Measurements from ENCODE around the gene LDAH. TPM values are rescaled to one million over a fixed set of nuclear protein-coding genes. Genes with fewer than 3 reads are reported as not detected.

Gene LDAH
- total and polyA plus RNA-seq, 2 experiments from 2014 or later, result 12.1 to 37.5 TPM

DNA sequence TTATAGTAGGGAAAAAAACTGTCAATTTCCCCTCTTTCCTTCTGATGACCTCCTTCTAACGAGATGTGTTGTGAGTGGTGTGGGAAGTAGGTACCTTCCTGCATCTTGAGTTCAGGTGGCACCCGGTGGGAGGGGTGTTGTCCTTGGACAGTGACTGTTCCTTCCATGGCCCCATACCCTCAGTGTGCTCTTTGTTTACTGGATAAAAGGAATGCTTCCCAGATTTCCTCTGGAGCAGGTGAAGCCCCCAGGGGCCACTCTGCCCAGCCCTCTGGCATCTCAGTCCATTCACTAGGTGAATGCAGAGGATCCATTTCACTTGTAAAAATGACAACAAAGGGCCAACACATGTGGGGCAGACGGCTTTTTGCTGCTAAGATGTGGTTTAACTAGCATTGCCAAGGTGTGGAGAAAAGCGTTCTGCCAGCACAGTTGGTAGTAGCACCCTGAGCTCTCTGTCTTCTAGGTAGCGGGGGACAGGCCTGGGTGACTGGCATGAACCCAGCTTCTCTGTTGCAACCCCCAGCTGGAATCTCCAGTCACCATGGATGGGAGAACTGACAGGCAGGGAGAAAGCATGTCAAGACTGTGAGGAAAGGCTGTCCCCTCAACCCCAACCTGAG, 149.1 kb downstream of the LDAH start:
- no peak overlapping the region for H2AFZ ChIP-seq
- H3K27ac ChIP-seq (ENCODE audit: low read depth), result no peak overlapping the region
- peaks cover 52% of the 10 kb centered on the region for H3K4me1 ChIP-seq (ENCODE audit: insufficient read depth)
- H3K4me3 ChIP-seq, result no peak overlapping the region
- H3K4me1 Mint-ChIP-seq, result peaks cover 65% of the 10 kb centered on the region
- no peaks in the 10 kb centered on the region for H3K36me3 ChIP-seq (ENCODE audit: insufficient read depth)
- H3K36me3 Mint-ChIP-seq (ENCODE audit: low read depth), result no peaks in the 10 kb centered on the region
- H3K27me3 Mint-ChIP-seq (ENCODE audit: insufficient read depth, low read depth, poor library complexity), result peaks cover 68% of the 10 kb centered on the region
- H3K9me3 Mint-ChIP-seq, result no peaks in the 10 kb centered on the region; the same call in 2 of the 3 replicates
- H3K9me2 ChIP-seq (ENCODE audit: insufficient read depth), result no peaks in the 10 kb centered on the region
- ATAC-seq, result no peak
- DNase-seq (ENCODE audit: low spot score), result no peak
- H3K4me3 Mint-ChIP-seq, result no peak overlapping the region; the same call in 2 of the 3 replicates
- no peak overlapping the region for H3K27ac Mint-ChIP-seq
- peaks cover 3% of the 10 kb centered on the region; the same call in 1 of the 2 replicates for H3F3A ChIP-seq (replicated peaks; ENCODE audit: low read depth)
- H3K4me2 ChIP-seq, result no peak overlapping the region
- TF ChIP-seq NANOG (IDR thresholded peaks at IDR 0.05; ENCODE audit: borderline replicate concordance) (no peak), CREB1 (CRISPR knock-in tag; IDR thresholded peaks at IDR 0.05; ENCODE audit: low read depth) (no peak), EZH2phosphoT487 (IDR thresholded peaks at IDR 0.05; ENCODE audit: unreplicated experiment) (no peak), STAT1 (IDR thresholded peaks at IDR 0.05; ENCODE audit: unreplicated experiment) (no peak), ZNF114 (CRISPR knock-in tag; IDR thresholded peaks at IDR 0.05) (no peak), POLR2AphosphoS5 (IDR thresholded peaks at IDR 0.05; ENCODE audit: low read depth) (no peak), JUNB (IDR thresholded peaks at IDR 0.05; ENCODE audit: unreplicated experiment) (no peak)
- TF ChIP-seq, protein P1, sequence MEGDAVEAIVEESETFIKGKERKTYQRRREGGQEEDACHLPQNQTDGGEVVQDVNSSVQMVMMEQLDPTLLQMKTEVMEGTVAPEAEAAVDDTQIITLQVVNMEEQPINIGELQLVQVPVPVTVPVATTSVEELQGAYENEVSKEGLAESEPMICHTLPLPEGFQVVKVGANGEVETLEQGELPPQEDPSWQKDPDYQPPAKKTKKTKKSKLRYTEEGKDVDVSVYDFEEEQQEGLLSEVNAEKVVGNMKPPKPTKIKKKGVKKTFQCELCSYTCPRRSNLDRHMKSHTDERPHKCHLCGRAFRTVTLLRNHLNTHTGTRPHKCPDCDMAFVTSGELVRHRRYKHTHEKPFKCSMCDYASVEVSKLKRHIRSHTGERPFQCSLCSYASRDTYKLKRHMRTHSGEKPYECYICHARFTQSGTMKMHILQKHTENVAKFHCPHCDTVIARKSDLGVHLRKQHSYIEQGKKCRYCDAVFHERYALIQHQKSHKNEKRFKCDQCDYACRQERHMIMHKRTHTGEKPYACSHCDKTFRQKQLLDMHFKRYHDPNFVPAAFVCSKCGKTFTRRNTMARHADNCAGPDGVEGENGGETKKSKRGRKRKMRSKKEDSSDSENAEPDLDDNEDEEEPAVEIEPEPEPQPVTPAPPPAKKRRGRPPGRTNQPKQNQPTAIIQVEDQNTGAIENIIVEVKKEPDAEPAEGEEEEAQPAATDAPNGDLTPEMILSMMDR (conservative IDR thresholded peaks at IDR 0.05; ENCODE audit: low read depth in 2 of 2), result no peak
- TF ChIP-seq, protein P2, sequence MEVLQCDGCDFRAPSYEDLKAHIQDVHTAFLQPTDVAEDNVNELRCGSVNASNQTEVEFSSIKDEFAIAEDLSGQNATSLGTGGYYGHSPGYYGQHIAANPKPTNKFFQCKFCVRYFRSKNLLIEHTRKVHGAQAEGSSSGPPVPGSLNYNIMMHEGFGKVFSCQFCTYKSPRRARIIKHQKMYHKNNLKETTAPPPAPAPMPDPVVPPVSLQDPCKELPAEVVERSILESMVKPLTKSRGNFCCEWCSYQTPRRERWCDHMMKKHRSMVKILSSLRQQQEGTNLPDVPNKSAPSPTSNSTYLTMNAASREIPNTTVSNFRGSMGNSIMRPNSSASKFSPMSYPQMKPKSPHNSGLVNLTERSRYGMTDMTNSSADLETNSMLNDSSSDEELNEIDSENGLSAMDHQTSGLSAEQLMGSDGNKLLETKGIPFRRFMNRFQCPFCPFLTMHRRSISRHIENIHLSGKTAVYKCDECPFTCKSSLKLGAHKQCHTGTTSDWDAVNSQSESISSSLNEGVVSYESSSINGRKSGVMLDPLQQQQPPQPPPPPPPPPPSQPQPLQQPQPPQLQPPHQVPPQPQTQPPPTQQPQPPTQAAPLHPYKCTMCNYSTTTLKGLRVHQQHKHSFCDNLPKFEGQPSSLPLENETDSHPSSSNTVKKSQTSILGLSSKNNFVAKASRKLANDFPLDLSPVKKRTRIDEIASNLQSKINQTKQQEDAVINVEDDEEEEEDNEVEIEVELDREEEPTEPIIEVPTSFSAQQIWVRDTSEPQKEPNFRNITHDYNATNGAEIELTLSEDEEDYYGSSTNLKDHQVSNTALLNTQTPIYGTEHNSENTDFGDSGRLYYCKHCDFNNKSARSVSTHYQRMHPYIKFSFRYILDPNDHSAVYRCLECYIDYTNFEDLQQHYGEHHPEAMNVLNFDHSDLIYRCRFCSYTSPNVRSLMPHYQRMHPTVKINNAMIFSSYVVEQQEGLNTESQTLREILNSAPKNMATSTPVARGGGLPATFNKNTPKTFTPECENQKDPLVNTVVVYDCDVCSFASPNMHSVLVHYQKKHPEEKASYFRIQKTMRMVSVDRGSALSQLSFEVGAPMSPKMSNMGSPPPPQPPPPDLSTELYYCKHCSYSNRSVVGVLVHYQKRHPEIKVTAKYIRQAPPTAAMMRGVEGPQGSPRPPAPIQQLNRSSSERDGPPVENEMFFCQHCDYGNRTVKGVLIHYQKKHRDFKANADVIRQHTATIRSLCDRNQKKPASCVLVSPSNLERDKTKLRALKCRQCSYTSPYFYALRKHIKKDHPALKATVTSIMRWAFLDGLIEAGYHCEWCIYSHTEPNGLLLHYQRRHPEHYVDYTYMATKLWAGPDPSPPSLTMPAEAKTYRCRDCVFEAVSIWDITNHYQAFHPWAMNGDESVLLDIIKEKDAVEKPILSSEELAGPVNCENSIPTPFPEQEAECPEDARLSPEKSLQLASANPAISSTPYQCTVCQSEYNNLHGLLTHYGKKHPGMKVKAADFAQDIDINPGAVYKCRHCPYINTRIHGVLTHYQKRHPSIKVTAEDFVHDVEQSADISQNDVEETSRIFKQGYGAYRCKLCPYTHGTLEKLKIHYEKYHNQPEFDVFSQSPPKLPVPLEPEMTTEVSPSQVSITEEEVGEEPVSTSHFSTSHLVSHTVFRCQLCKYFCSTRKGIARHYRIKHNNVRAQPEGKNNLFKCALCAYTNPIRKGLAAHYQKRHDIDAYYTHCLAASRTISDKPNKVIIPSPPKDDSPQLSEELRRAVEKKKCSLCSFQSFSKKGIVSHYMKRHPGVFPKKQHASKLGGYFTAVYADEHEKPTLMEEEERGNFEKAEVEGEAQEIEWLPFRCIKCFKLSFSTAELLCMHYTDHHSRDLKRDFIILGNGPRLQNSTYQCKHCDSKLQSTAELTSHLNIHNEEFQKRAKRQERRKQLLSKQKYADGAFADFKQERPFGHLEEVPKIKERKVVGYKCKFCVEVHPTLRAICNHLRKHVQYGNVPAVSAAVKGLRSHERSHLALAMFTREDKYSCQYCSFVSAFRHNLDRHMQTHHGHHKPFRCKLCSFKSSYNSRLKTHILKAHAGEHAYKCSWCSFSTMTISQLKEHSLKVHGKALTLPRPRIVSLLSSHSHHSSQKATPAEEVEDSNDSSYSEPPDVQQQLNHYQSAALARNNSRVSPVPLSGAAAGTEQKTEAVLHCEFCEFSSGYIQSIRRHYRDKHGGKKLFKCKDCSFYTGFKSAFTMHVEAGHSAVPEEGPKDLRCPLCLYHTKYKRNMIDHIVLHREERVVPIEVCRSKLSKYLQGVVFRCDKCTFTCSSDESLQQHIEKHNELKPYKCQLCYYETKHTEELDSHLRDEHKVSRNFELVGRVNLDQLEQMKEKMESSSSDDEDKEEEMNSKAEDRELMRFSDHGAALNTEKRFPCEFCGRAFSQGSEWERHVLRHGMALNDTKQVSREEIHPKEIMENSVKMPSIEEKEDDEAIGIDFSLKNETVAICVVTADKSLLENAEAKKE (CRISPR knock-in tag; IDR thresholded peaks at IDR 0.05), result no peak
- TF ChIP-seq, protein P3, sequence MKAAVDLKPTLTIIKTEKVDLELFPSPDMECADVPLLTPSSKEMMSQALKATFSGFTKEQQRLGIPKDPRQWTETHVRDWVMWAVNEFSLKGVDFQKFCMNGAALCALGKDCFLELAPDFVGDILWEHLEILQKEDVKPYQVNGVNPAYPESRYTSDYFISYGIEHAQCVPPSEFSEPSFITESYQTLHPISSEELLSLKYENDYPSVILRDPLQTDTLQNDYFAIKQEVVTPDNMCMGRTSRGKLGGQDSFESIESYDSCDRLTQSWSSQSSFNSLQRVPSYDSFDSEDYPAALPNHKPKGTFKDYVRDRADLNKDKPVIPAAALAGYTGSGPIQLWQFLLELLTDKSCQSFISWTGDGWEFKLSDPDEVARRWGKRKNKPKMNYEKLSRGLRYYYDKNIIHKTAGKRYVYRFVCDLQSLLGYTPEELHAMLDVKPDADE (IDR thresholded peaks at IDR 0.05), result no peak
- peaks cover 64% of the 10 kb centered on the region for H3K27me3 ChIP-seq (ENCODE audit: insufficient read depth)
- H3K79me2 ChIP-seq (replicated peaks; ENCODE audit: insufficient read depth), result no peaks in the 10 kb centered on the region
- no peaks in the 10 kb centered on the region; the same call in 1 of the 2 replicates for H4K20me1 ChIP-seq (replicated peaks; ENCODE audit: insufficient read depth)

Measured in GM23338 (cell line).